Breast epithelium (tissue), 4 donors: ENCODE results near the gene ROBO3. TPM values are rescaled to one million over a fixed set of nuclear protein-coding genes. Genes with fewer than 3 reads are reported as not detected.

Experiments used
- DNase-seq, 2 donors: peaks; one replicate each; pipeline ENCODE4 v3.0.0-alpha.2; 2019; ENCODE audit warnings: low spot score in 2 of 2
- H3K27ac ChIP-seq, 2 donors: fragments of 200-600 bp; sonication (generic) in 1 of 2; one replicate each; pipeline ENCODE4 v1.5.1; 2016 to 2019; ENCODE audit warnings: mild to moderate bottlenecking in 1 of 2
- H3K27me3 ChIP-seq, 2 donors: fragments of 200-600 bp; sonication (generic) in 1 of 2; one replicate each; pipeline versions ENCODE4 v1.5.1 to v1.6.0; 2017 to 2019; ENCODE audit warnings: control low read depth in 1 of 2, mild to moderate bottlenecking in 1 of 2
- H3K36me3 ChIP-seq: fragments of 200-600 bp; one replicate; pipeline ENCODE4 v1.5.1; 2019
- H3K4me1 ChIP-seq, 2 donors: fragments of 200-600 bp; sonication (generic); one replicate each; pipeline ENCODE4 v1.5.1; 2016 to 2019; ENCODE audit warnings: control low read depth in 1 of 2
- H3K4me3 ChIP-seq, 3 donors: fragments of 200-600 bp; sonication (generic); 1 replicate in 2 of 3; 2 replicates in 1 of 3; pipeline ENCODE4 v1.5.1; 2016 to 2019; ENCODE audit warnings: mild to moderate bottlenecking in 3 of 3, moderate library complexity in 2 of 3
- H3K9me3 ChIP-seq, 2 donors: fragments of 200-600 bp; sonication (generic) in 1 of 2; one replicate each; pipeline ENCODE4 v1.5.1; 2016 to 2019; ENCODE audit warnings: control low read depth in 1 of 2
- POLR2A ChIP-seq: fragments of 450-650 bp; IDR thresholded peaks from one replicate; pipeline ENCODE4 v1.6.1; 2016; ENCODE audit warnings: antibody characterized with exemption, mild to moderate bottlenecking, moderate library complexity
- POLR2AphosphoS5 ChIP-seq, 3 donors: sonication (generic); formaldehyde crosslinking; IDR thresholded peaks; one replicate each; pipeline ENCODE4 v1.6.1; 2017; ENCODE audit warnings: antibody characterized with exemption in 3 of 3
- intact Hi-C: fragments of 100-400 bp; cut with DNase I; formaldehyde crosslinking; loops from one replicate; pipeline ENCODE4 v1.15.1; 2023; ENCODE audit warnings: low total_unique reads
- total RNA-seq, 3 donors: library from RNA; depleted of rRNA; stranded (reverse); fragments of >200 nt; gene quantifications; one replicate each; pipeline ENCODE4 v1.1.0, GENCODE V29; 2016
- TF ChIP-seq, protein P1 (sequence below), 3 donors: fragments of 450-650 bp; IDR thresholded peaks; one replicate each; pipeline ENCODE4 v1.5.1; 2016 to 2017; ENCODE audit warnings: antibody characterized with exemption in 3 of 3, mild to moderate bottlenecking in 3 of 3, moderate library complexity in 3 of 3

ROBO3 gene, protein sequence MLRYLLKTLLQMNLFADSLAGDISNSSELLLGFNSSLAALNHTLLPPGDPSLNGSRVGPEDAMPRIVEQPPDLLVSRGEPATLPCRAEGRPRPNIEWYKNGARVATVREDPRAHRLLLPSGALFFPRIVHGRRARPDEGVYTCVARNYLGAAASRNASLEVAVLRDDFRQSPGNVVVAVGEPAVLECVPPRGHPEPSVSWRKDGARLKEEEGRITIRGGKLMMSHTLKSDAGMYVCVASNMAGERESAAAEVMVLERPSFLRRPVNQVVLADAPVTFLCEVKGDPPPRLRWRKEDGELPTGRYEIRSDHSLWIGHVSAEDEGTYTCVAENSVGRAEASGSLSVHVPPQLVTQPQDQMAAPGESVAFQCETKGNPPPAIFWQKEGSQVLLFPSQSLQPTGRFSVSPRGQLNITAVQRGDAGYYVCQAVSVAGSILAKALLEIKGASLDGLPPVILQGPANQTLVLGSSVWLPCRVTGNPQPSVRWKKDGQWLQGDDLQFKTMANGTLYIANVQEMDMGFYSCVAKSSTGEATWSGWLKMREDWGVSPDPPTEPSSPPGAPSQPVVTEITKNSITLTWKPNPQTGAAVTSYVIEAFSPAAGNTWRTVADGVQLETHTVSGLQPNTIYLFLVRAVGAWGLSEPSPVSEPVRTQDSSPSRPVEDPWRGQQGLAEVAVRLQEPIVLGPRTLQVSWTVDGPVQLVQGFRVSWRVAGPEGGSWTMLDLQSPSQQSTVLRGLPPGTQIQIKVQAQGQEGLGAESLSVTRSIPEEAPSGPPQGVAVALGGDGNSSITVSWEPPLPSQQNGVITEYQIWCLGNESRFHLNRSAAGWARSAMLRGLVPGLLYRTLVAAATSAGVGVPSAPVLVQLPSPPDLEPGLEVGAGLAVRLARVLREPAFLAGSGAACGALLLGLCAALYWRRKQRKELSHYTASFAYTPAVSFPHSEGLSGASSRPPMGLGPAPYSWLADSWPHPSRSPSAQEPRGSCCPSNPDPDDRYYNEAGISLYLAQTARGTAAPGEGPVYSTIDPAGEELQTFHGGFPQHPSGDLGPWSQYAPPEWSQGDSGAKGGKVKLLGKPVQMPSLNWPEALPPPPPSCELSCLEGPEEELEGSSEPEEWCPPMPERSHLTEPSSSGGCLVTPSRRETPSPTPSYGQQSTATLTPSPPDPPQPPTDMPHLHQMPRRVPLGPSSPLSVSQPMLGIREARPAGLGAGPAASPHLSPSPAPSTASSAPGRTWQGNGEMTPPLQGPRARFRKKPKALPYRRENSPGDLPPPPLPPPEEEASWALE (N-terminal part only)
- total RNA-seq, result 10 to 100 TPM in 2 of 3 donors, 1 to 10 TPM in 1; 9.1 to 30.9 (median 15.4) TPM

DNA sequence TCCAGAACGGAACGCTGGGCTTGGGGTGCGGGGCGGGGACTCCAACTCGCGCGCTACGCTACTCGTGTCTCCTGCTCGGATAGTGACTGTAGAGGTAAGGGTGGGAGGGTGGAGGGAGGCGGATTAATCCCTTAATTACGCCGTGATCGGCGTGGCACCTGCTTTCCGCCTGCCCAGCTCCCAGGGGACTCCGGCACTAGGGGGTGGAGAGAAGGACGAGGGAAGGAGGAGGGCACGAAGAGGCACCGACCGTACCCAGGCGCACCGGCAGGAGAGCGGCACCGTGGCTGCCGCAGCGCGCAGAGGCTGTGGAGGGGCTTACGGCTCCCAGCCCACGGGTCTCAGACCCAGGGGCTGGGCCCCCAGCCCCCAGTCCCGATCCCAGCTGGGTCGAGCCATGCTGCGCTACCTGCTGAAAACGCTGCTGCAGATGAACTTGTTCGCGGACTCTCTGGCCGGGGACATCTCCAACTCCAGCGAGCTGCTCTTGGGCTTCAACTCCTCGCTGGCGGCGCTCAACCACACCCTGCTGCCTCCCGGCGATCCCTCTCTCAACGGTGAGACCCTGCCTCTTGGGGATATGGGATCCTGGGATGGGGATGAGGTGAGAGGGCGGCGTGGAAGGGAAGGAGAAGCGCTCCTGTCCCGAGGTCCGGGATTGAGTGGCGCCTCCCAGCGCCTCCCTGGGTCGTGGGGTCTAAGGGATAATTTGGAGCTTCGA lies at the start of gene ROBO3:
TSS of gene ROBO3 (plus strand) at position 252 of the 721 bp plus-strand sequence. CDS start at position 398, 146 bp downstream.
- no peak for DNase-seq
- Histone ChIP-seq H3K4me3 (peak within 1 kb of the TSS in 2 of 3 donors; percentile 28 to 56), H3K36me3 (no peaks in the 10 kb centered on the region), H3K9me3 (no peaks in the 10 kb centered on the region), H3K27ac (no peak within 1 kb of the TSS), H3K4me1 (peaks cover 13 to 18% of the 10 kb centered on the region in 2 donors), H3K27me3 (peaks cover 14 to 100% of the 10 kb centered on the region in 2 donors)
- TF ChIP-seq POLR2AphosphoS5 (IDR thresholded peaks at IDR 0.05), result no peak
- TF ChIP-seq, protein P1, sequence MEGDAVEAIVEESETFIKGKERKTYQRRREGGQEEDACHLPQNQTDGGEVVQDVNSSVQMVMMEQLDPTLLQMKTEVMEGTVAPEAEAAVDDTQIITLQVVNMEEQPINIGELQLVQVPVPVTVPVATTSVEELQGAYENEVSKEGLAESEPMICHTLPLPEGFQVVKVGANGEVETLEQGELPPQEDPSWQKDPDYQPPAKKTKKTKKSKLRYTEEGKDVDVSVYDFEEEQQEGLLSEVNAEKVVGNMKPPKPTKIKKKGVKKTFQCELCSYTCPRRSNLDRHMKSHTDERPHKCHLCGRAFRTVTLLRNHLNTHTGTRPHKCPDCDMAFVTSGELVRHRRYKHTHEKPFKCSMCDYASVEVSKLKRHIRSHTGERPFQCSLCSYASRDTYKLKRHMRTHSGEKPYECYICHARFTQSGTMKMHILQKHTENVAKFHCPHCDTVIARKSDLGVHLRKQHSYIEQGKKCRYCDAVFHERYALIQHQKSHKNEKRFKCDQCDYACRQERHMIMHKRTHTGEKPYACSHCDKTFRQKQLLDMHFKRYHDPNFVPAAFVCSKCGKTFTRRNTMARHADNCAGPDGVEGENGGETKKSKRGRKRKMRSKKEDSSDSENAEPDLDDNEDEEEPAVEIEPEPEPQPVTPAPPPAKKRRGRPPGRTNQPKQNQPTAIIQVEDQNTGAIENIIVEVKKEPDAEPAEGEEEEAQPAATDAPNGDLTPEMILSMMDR (IDR thresholded peaks at IDR 0.05), result no peak
- TF ChIP-seq POLR2A, result no peak
- intact Hi-C loops, result loop anchor here (5.0 kb wide), 1 partner anchor 1002 kb away; no protein-coding TSS in a partner anchor

DNA sequence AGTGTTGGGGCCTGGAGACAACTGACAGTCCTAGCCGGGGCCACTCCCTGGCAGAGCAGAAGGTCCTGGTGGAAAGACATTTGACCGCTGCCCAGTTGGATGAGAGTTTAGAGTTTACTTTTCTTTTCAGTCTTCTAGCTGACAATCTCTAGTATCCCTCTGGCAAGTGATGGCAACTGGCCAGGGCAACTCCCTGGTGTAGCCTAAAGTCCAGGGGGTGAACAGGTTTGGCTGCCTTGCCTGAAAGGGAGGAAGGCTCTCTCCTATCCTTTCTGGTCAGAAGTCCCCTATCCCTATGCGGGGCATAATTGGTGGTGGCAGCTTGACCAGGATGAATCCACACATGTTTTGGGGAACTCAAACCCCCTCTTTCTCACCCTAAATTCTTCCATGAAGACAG lies 48.2 kb upstream of the ROBO3 start:
- intact Hi-C loops, result no loop called here
- Histone ChIP-seq H3K9me3 (no peaks in the 10 kb centered on the region), H3K36me3 (no peaks in the 10 kb centered on the region), H3K4me3 (no peak overlapping the region), H3K4me1 (no peaks in the 10 kb centered on the region), H3K27me3 (peaks cover 0 to 7% of the 10 kb centered on the region in 2 donors), H3K27ac (no peak overlapping the region)
- TF ChIP-seq POLR2AphosphoS5 (IDR thresholded peaks at IDR 0.05) (no peak), POLR2A (no peak)
- TF ChIP-seq, protein P1 (IDR thresholded peaks at IDR 0.05), result no peak
- no peak for DNase-seq

DNA sequence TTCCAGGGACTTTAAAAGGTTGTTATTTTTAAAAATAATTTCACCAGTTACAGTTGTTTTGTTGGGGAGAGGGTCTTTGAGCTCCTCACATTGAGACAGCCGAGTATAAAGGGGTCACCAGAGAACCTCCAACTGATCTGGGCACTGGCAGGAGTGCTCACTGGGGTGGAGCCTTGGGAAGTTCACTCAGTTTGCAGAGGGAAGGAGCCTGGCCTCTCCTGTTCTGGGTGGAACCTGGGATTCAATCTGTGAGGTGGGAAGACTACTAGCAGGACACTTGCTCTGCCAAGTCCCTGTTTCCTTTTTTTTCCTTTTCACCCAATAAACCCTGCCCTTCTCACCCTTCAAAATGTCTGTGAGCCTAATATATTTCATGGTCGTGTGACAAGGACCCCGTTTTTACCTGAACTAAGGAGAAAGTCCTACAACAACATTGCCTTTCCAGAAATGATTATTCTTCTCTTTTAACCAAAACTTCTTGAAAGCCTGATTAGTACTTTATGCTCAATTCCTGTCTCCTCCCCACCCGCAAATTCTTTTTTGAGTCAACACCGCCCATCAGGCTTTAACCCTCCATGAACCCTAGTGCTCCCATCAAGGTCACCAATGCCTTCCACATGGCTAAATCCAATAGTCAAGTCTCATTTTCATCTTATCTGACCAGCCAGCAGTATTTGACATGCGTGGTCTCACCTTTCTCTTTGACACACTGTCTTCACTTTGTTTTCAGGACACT lies 43.1 kb upstream of the ROBO3 start:
- Histone ChIP-seq H3K9me3 (no peaks in the 10 kb centered on the region), H3K4me3 (no peak overlapping the region), H3K4me1 (no peaks in the 10 kb centered on the region), H3K36me3 (no peaks in the 10 kb centered on the region), H3K27ac (no peak overlapping the region), H3K27me3 (peaks cover 0 to 5% of the 10 kb centered on the region in 2 donors)
- no peak for DNase-seq
- intact Hi-C loops, result no loop called here
- no peak for TF ChIP-seq POLR2A
- no peak for TF ChIP-seq POLR2AphosphoS5 (IDR thresholded peaks at IDR 0.05)
- TF ChIP-seq, protein P1 (IDR thresholded peaks at IDR 0.05), result no peak
